ENCODE results near the gene SIAH1. TPM values are rescaled to one million over a fixed set of nuclear protein-coding genes. Genes with fewer than 3 reads are reported as not detected.

Gene SIAH1
- total RNA-seq, 1 experiment from 2014 or later = 22.7 TPM

GRCh38 chr16:48381201-48381600 is 4.0 kb downstream of the SIAH1 start:
- DNase-seq (ENCODE audit: low read depth, low spot score) = no peak
- Histone ChIP-seq H3K4me2 (ENCODE audit: low read length) (no peak overlapping the region), H3K9ac (ENCODE audit: low read length) (no peak overlapping the region), H4K20me1 (ENCODE audit: insufficient read depth) (peaks cover 15% of the 10 kb centered on the region; the same call in 1 of the 2 replicates), H3K9me3 (ENCODE audit: control insufficient read depth in 1 of 2, insufficient read depth in 1 of 2, low read depth in 1 of 2, low read length in 2 of 2) (no peaks in the 10 kb centered on the region), H3K27ac (ENCODE audit: low read depth, low read length) (no peak overlapping the region), H3K36me3 (ENCODE audit: control insufficient read depth in 1 of 2, insufficient read depth in 2 of 2, low read length in 2 of 2) (no peaks in the 10 kb centered on the region), H3K27me3 (ENCODE audit: insufficient read depth, low read length) (no peaks in the 10 kb centered on the region), H3K4me1 (ENCODE audit: control insufficient read depth in 1 of 2, insufficient read depth in 2 of 2, low read length in 2 of 2) (peaks cover 13 to 19% of the 10 kb centered on the region in 2 experiments; a peak in 3 of 4 replicates), H3K4me3 (replicated peaks in 1 of 2; ENCODE audit: low read depth in 1 of 2, low read length in 2 of 2) (no peak overlapping the region), H3K9me2 (ENCODE audit: insufficient read depth) (no peaks in the 10 kb centered on the region), H3K79me2 (ENCODE audit: insufficient read depth, low read length) (peaks cover 83% of the 10 kb centered on the region), H2AFZ (ENCODE audit: low read depth, low read length, poor library complexity, severe bottlenecking) (no peak overlapping the region)
- RAD21 ChIA-PET (ENCODE audit: low non-redundant PET in 1 of 2, low total read pairs in 2 of 2, uncharacterized antibody in 2 of 2, unreplicated experiment in 2 of 2) = no interaction called here
- TF ChIP-seq SP1 (IDR thresholded peaks at IDR 0.05; ENCODE audit: low read depth) (no peak), ZFX (IDR thresholded peaks at IDR 0.05) (no peak), CBX3 (IDR thresholded peaks at IDR 0.05; ENCODE audit: low read depth) (no peak), POLR2A (IDR thresholded peaks at IDR 0.05; ENCODE audit: borderline replicate concordance, extremely low read depth, insufficient read depth, insufficient read length) (no peak), POLR2AphosphoS5 (IDR thresholded peaks at IDR 0.05; ENCODE audit: low read depth, low read length) (no peak), JUND (IDR thresholded peaks at IDR 0.05) (no peak), REST (IDR thresholded peaks at IDR 0.05; ENCODE audit: low read depth) (no peak), SIN3A (IDR thresholded peaks at IDR 0.05; ENCODE audit: low read depth) (no peak), CEBPB (IDR thresholded peaks at IDR 0.05; ENCODE audit: low read depth) (no peak)
- TF ChIP-seq, protein P1, sequence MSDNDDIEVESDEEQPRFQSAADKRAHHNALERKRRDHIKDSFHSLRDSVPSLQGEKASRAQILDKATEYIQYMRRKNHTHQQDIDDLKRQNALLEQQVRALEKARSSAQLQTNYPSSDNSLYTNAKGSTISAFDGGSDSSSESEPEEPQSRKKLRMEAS (IDR thresholded peaks at IDR 0.05) = no peak
- TF ChIP-seq, protein P2, sequence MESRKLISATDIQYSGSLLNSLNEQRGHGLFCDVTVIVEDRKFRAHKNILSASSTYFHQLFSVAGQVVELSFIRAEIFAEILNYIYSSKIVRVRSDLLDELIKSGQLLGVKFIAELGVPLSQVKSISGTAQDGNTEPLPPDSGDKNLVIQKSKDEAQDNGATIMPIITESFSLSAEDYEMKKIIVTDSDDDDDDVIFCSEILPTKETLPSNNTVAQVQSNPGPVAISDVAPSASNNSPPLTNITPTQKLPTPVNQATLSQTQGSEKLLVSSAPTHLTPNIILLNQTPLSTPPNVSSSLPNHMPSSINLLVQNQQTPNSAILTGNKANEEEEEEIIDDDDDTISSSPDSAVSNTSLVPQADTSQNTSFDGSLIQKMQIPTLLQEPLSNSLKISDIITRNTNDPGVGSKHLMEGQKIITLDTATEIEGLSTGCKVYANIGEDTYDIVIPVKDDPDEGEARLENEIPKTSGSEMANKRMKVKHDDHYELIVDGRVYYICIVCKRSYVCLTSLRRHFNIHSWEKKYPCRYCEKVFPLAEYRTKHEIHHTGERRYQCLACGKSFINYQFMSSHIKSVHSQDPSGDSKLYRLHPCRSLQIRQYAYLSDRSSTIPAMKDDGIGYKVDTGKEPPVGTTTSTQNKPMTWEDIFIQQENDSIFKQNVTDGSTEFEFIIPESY (IDR thresholded peaks at IDR 0.05; ENCODE audit: extremely low read depth, insufficient replicate concordance, low read length) = no peak
- BruUV-seq (replicated peaks) = no TSS peak
- CTCF ChIA-PET = no interaction called here
- intact Hi-C loops (cut with micrococcal nuclease) = no loop called here
- no peak for ATAC-seq
- POLR2A ChIA-PET = interaction anchor here (1.4 kb wide), 1 partner anchor 15 kb away, joined by 4 read pairs; no protein-coding TSS in a partner anchor
